GM21825 (cell line): ENCODE results near the gene NYNRIN.
"Not testable (repeated sequence)": the region's sequence is repeated elsewhere in the genome, so short reads cannot be mapped to it uniquely, and the experiment has no call there.

Source experiments
- ATAC-seq: cut with Tn5 transposase; IDR thresholded peaks from one replicate; pipeline ENCODE4 v1.9.1; 2021; ENCODE audit warnings: mild to moderate bottlenecking, moderate library complexity; ENCODE audit not compliant: unreplicated experiment

Gene NYNRIN

GRCh38 chr14:24398653-24399446 is at the start of gene NYNRIN:
NYNRIN (plus strand) TSS chr14:24399003; CDS start chr14:24399247, 244 bp downstream.
- no peak for ATAC-seq

- no peak for ATAC-seq
Observed at GRCh38 chr14:24349742-24350141, 49.1 kb upstream of the NYNRIN start.

DNA sequence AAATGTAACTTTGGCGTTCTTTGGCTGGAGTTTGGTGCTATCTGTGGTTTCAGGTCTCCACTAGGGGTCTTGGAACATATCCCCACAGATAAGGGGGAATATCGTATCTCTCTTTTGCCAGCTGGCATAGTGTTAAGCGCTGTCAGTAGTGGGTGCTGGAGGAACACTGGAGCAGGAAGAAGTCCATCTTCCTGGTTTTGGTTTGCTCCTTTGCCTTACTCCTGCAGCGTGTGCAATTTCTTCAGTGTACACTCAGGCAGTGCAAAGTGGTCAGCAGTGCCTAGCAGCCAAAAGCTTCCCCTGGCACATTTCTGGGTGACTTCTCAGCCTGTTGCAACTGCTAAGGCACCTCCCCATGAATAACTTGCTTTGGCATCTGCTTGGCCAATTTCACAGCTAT is 47.3 kb upstream of the NYNRIN start:
- ATAC-seq, result no peak

DNA sequence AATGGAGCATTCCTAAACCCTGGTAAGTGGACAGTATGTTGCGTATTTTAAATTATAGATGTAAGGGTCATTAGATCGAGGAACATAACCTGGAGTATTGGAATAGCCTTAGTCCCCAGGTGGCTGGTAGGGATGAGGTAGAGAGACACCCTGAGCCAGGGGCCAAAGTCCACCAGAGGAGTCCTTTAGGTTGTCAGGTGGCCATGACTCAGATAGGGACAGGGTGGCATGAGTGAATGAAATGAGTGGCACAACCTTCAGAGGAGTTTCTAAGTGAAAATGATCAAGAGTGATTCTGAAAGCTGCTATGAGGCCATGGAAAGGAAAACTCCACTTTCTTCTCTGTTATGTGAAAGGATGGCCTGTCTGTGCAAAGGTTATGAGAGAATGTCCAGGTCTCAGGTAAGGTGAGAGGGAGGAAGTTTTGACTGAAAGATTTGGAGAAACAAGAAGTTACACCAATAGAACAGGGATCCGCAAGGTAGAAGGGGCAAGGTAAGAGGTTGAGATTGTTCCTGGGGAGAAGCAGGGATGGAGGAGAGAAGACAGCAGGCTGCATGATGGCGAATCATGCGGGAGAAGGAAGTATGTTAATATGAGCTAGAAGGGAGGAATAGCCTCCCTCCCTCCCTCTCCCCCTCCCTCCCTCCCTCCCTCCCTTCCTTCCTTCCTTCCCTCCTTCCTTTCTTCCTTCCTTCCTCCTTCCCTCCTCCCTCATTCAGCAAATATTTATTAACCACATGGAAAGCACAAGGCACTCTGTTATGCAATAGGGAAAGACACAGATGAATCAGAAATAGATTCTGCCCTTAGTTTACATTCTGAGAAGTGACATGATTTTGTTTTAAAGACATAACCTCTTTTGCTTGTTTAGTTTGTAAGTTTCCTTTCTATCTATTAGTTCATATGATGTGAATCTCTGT is 45.0 kb upstream of the NYNRIN start:
- ATAC-seq, result no peak

DNA sequence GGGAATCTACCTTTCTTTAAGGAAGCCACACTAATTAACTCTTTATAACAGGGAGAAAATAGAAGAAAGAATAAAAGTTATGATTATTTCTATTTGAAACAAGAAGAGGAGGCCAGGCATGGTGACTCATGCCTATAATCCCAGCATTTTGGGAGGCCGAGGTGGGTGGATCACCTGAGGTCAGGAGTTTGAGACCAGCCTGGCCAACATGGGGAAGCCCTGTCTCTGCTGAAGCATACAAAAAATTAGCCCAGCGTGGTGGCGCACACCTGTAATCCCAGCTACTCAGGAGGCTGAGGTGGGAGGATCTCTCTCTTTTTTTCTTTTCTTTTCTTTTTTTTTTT is 44.3 kb upstream of the NYNRIN start:
- ATAC-seq, result not testable (repeated sequence)

- ATAC-seq, result no peak
Observed at GRCh38 chr14:24355009-24355408, 43.8 kb upstream of the NYNRIN start.

DNA sequence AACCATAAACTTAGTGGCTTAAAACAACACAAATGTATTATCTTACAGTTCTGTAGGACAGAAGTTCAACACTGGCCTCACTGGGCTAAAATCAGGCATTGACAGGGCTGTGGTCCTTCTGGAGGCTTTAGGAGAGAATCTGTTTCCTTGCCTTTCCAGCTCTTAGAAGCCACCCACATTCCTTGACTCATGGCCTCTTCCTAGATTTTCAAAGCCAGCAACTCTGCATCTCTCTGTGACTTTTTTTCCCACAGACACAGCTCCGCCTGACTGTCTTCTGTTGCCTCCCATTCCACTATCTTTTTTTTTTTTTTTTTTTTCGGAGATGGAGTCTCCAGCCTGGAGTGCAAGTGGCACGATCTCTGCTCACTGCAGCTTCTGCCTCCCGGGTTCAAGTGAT is 42.6 kb upstream of the NYNRIN start:
- no peak for ATAC-seq

DNA sequence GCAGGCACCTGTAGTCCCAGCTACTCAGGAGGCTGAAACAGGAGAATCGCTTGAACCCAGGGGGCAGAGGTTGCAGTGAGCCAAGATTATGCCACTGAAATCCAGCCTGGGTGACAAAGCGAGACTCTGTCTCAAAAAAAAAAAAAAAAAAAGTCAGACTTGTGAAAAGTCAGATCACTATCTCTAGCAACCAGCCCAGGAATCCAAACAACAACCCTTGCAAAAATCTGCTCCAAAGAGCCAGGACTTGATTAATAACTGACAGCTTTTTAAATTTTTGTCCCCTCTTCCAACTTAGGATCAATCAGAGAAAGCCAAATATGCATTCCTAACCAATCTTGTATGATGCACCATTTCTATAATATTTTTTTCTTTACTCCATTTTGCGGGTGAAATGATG is 38.5 kb upstream of the NYNRIN start:
- ATAC-seq, result no peak

DNA sequence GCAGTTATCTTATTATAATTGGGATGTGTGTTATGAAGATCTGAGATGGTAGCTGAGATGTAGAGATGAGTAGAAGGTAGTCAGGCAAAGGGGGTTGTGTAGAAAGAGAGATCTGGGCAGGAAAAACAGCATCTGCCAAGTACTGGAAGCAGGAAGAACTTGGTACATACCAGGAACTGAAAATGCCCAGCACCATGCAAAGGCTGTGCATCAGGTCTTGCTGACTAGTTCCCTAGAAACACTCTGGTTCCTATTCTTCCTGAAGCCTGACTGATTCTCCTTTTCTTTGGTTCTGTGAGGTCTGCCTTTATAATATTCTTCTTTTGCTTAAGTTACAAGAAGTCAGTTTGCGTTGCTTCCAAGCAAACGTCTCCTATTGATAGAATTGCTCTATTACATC is 37.5 kb upstream of the NYNRIN start:
- ATAC-seq, result no peak

DNA sequence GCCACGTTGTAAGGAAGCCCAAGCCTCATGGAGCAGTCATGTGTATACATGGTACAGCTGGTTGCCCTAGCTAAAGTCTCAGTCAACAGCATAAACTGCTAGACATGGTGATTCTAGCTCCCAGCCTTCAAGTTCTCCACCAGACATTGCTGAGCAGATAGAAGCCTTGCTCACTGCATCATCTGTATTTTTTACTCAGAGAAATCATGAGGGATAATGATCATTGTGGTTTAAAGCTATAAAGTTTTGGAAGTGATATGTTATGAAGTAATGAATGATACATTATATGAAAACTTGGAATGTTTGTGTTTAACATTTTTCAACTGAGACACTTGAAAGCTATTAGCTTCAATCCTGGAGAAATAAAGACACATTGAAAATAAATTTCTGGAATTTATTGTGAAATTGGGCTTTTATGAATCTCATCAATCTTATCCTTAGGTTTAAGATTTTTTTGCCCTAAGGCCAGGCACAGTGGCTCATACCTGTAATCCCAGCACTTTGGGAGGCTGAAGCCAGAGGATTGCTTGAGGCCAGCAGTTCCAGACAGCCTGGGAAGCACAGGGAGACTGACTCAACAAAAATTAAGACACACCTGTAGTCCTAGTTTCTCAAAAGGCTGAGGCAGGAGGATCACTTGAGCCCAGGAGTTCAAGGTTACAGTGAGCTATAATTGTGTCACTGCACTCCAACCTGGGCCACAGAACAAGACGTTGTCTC is 36.4 kb upstream of the NYNRIN start:
- ATAC-seq, result no peak

DNA sequence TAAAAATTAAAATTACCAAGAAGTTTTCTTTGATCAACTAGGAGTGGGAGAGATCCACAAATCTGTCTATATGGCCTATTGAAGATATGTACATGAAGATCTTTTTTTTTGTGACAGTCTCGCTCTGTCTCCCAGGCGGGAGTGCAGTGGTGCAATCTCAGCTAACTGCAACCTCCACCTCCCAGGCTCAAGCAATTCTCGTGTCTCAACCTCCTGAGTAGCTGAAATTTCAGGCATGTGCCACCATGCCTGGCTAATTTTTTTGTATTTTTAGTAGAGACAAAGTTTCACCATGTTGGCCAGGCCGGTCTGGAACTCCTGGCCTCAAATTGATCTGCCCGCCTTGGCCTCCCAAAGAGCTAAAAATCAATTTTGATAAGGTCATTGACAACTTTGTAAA is 35.4 kb upstream of the NYNRIN start:
- no peak for ATAC-seq

DNA sequence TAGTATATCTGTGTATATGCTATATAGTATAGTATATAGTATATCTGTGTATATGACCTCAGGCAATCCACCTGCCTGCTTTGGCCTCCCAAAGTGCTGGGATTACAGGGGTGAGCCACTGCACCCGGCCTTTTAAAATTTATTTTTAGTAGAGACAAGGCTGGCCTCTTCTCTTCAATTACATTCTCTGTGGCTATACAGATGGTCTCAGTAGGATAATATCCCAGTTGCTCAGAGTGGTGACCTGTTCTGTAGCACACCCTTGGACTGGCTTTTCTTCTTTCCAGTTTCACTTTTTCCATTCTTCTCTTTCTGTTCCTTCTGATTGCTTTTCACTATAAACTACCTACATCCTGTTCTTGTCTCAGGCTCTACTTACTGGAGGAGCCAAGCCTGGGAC is 34.0 kb upstream of the NYNRIN start:
- no peak for ATAC-seq

GRCh38 chr14:24365600-24366412 is 33.0 kb upstream of the NYNRIN start:
- ATAC-seq, result no peak

DNA sequence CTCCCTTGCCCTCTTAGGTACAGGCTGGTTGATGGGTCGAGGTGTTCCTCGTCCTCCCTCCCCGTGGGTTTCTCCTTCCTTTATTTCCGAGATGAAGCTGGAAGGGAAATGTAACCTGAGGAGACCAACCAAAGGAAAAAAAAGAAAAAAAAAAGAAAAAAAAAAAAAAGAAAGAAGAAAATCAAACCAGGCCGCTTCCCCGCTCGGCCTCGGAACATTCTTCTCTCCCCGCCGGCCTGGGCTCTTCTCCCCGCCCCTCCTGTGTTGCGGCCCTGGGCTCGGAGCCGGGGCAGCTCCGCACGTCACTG is 32.4 kb upstream of the NYNRIN start:
- ATAC-seq, result no peak

- peak; percentile 55 for ATAC-seq
Observed at GRCh38 chr14:24366721-24367513, 31.9 kb upstream of the NYNRIN start.

- peak; percentile 19 for ATAC-seq
Observed at GRCh38 chr14:24367514-24368211, 31.1 kb upstream of the NYNRIN start, which contains the start of gene NFATC4. NFATC4 (plus strand) TSS chr14:24368184; CDS start chr14:24368341, 157 bp downstream.

GRCh38 chr14:24368212-24368561 is 30.6 kb upstream of the NYNRIN start:
- ATAC-seq, result no peak

DNA sequence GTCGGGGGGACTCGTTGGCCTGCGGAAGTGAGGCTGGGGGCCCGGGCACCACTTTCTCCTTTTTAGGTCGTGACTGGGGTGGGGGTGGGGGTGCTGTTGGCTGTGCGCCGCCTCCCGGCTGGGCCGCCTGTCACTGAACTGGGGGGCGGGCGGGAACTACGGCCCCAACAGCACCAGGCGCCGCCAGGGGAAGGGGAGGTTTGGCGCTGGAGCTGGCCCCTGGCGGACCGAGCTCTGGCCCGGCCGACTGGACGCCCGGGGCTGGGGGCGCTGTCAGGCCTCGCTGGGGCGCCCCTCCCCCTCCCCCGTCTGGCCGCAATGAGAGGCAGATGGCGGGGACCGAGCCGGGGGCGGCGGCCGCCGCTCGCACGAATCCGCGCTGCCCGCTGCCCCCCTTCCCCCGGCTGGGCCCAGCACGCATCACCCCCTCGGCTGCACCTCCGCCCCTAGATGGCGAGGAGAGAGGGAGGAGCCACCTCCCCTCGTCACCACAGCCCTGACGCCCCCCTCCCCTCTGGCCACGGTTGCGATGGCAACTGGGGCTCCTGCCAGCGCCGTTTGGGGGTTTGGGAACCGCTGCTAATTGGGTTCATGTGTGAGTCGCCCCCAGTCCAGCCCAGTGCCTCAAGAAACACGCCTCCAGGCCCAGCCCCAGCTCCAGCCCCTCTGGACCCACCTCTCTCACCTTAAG is 30.1 kb upstream of the NYNRIN start:
- no peak for ATAC-seq

GRCh38 chr14:24369463-24369862 is 29.3 kb upstream of the NYNRIN start:
- no peak for ATAC-seq
